Posterior vena cava (tissue), 2 donors: Measurements from ENCODE around the gene HLA-B. TPM values are rescaled to one million over a fixed set of nuclear protein-coding genes. Genes with fewer than 3 reads are reported as not detected.

Experiments used
- DNase-seq: peaks from one replicate; pipeline ENCODE4 v3.0.0-alpha.2; 2020; ENCODE audit warnings: low spot score
- intact Hi-C, 2 donors: fragments of 100-400 bp; cut with DNase I; formaldehyde crosslinking; loops; one replicate each; pipeline versions ENCODE4 v1.14.1 to v1.14.2; 2022 to 2023
- microRNA-seq, 2 donors: library from miRNA; unstranded; fragments of <30 nt; microRNA quantifications; one replicate each; pipeline ENCODE4 v1.2.0, GENCODE V29; 2020 to 2021; ENCODE audit warnings: borderline microRNAs expressed in 2 of 2
- total RNA-seq, 2 donors: library from RNA; stranded (reverse); fragmentation: NEBNext Ultra II Directional; extraction: Animal tissue kit (Norgen Biotek cat#: 25700); gene quantifications; one replicate each; pipeline ENCODE4 v1.2.1, GENCODE V29; 2021
- donor health status: DM: yes; HTN: yes; CAD: no.
- donor health status: DM: yes; HTN: yes; CAD: no.

Gene HLA-B
- total RNA-seq, 2 donors from 2014 or later, result 525 to 620 TPM

DNA sequence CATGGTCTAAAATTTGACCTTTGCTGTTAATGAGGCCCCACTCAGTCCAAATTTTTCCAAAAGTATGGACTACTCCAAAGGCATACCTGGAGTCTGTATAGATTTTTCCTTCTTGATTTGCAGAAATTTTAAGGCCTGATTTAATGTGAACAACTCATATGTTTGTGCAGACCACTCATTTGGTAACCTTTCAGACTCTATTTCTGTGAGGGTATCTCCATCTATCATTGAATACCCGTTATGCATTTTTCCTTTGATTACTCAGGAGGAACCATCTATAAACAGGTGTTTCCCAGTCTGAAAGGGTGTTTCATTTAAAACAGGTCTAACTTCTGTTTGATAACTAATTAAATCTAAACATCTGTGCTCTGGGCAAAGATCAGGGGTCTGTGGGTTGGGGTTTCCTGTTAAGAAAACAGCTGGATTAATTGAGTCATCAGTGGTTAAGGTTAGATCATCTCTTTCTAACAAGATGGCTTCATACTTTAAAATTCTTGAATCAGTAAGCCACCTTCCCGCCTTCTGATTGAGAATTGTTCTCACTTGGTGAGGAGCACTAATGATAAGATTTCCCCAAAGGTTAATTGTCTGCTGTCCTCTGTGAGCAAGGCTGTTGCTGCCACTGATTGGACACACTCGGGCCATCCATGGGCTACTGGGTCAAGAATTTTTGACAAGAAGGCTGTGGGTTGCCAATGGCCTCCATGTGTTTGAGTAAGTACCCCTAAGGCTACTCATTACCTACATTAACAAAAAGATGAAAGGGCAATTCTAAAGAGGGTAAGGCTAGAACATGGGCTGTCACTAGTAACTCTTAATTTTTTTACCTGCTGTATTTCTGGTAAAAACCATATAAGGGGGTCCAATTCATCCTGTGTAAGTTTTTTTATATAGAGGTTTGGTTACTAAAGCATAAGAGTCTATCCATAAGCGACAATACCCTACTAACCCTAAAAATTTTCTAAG, 24.1 kb downstream of the HLA-B start:
- no peak for DNase-seq
- intact Hi-C loops, result no loop called here

DNA sequence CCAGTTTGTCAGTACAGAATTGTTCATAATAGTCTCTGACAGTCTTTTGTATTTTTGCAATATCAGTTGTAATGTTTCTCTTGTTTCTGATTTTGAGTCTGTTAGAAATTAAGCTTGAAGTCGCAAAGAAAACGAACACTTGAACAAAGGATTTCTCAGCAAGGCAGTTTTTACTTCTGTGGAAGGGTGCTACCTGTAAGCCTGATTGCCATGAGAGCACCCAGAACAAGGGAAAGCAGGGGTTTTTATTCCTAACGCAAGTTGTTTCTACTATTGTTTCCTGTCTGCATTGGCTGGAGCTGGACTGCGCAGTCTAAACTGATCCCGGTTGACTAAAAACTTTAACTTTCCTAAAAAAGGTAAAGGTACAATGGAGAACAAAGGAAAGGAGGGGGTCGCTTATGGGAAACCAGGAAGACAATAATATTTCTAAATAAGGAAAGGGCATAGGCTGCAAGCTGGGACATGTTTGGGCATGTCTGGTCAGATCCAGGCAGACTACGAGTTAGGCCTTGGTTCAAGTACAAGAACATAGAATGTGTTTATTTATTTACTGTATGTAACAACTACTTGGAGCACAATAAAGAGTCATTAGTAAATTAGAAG, 28.5 kb downstream of the HLA-B start:
- intact Hi-C loops, result no loop called here
- DNase-seq, result no peak

- intact Hi-C loops, result no loop called here
- DNase-seq, result no peak
Measured at GRCh38 chr6:31321820-31322219, 35.2 kb downstream of the HLA-B start.

DNA sequence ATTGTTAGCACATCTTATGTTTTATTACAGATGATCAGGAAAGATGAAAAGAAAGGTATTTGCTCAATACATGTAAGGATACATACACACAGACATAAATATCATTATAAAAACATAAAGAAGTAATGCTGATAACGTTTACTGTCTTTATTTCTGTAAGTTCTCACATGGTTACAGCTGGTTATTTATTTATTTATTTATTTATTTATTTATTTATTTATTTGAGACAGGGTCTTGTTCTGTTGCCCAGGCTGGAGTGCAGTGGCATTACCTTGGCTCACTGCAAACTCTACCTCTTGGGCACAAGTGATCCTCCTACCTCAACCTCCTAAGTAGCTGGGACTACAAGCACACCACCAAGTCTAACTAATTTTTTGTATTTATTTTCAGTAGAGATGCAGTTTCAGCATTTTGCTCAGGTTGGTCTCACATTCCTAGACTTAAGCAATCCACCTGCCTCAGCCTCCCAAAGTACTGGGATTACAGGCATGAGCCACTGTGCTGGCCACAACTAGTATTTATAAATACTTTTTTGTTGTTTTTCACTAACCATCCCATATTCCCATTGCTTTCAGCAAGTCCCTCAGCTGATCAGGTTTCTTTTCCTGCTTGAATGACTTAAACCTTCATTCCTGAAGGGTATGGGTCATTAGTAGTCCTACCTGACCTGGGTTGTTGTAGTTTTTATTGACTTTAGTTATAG, 35.8 kb downstream of the HLA-B start:
- intact Hi-C loops, result no loop called here
- DNase-seq, result no peak

- intact Hi-C loops, result no loop called here
- no peak for DNase-seq
Measured at GRCh38 chr6:31317036-31317435, 39.9 kb downstream of the HLA-B start.

DNA sequence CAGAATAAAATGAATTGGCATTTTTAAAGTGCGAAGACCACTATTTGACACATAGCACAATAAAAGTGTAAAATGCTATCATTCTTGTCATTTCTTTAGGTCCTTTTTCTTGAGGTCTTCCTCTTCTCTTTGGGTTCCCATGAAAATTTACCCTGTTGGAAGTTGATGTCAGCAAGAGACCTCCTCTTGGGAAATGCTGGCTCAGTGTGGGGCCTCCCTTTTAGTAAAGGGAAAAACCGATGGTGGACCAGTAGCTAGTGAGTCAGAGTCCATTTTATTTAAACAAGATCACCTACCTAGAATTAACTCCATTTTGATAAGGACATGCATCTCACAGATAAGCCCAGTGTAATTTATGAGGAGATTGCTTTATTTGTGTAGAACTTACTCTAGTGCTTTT, 47.3 kb downstream of the HLA-B start:
- no peak for DNase-seq
- intact Hi-C loops, result loop anchor here in 1 of 2 donors (10.0 kb wide), 1 partner anchor 85 kb away; no protein-coding TSS in a partner anchor

DNA sequence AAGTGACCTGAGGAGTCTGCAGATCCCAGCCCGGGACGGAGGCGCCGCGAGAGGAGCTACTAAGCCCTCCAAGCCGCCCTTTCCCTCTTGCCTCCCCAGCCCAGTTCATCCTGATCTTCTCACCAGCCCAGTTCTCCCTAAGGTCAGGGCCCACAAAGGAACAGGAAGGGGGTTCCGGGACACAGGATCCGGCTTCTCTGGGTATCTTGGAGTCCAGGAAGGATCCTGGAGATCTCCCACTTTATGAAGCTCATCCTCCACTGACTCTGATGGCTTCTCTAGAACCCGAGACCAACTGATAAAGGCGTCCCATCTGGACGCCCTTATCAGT, 48.2 kb downstream of the HLA-B start:
- intact Hi-C loops, result loop anchor here in 1 of 2 donors (10.0 kb wide), 1 partner anchor 84 kb away; no protein-coding TSS in a partner anchor
- no peak for DNase-seq

GRCh38 chr6:31308050-31308844, 48.7 kb downstream of the HLA-B start:
- peak; percentile 81 for DNase-seq
- intact Hi-C loops, result loop anchor here in 1 of 2 donors (10.0 kb wide), 1 partner anchor 83 kb away; no protein-coding TSS in a partner anchor

GRCh38 chr6:31307669-31308049, 49.3 kb downstream of the HLA-B start:
- intact Hi-C loops, result loop anchor here in 1 of 2 donors (10.0 kb wide), 1 partner anchor 83 kb away; no protein-coding TSS in a partner anchor
- DNase-seq, result no peak

- no peak for DNase-seq
- intact Hi-C loops, result loop anchor here in 1 of 2 donors (10.0 kb wide), 1 partner anchor 81 kb away; no protein-coding TSS in a partner anchor
Measured at GRCh38 chr6:31305703-31306219, 51.2 kb downstream of the HLA-B start.

DNA sequence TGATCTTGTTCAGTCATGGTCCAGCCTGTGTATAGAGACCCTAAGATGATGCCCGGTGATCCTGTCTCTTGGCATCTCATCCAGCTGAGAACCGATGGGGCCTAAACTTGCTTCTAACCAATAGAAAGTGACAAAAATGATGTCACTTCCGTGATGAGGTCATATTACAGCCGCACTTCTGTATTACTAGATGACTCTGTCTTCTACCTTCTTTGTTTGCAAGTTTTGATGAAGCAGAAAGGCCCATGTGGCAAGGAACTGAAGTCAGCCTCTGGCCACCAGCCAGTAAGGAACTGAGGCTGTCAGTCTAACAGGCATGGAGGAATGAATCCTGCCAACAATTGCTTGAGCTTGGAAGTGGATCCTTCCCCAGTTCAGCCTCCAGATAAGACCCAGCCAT, 52.3 kb downstream of the HLA-B start:
- DNase-seq, result no peak
- intact Hi-C loops, result loop anchor here in 1 of 2 donors (10.0 kb wide), 1 partner anchor 80 kb away; no protein-coding TSS in a partner anchor

Small RNAs within 50 kb of the gene (microRNA-seq; reads per million reads assigned to microRNA genes)
- 0 to 0.32 reads per million in 2 donors for gene MIR6891

Other genes with a start within 250 kb of the HLA-B start
- not detected for gene C6orf15, start 244.6 kb downstream of the HLA-B start, total RNA-seq
- gene PSORS1C1, start 242.4 kb downstream of the HLA-B start, total RNA-seq, result 1 to 10 TPM; 1.9 to 2.1 TPM
- not detected for gene CDSN, start 236.7 kb downstream of the HLA-B start, total RNA-seq
- gene PSORS1C2, start 218.1 kb downstream of the HLA-B start, total RNA-seq, result not detected
- gene CCHCR1, start 199.4 kb downstream of the HLA-B start, total RNA-seq, result 10 to 100 TPM in 1 of 2 donors, 1 to 10 TPM in 1; 9.6 to 13.4 TPM
- 1 to 10 TPM; 3.0 to 4.8 TPM for gene TCF19, start 198.6 kb downstream of the HLA-B start, total RNA-seq
- gene POU5F1, start 186.5 kb downstream of the HLA-B start, total RNA-seq, result not detected
- 100 to 1,000 TPM; 410 to 411 TPM for gene HLA-C, start 85.1 kb downstream of the HLA-B start, total RNA-seq
- gene MICA, start 46.4 kb upstream of the HLA-B start, total RNA-seq, result 10 to 100 TPM; 16.5 to 20.5 TPM
- 1 to 10 TPM; 2.9 to 4.1 TPM for gene MICB, start 141.0 kb upstream of the HLA-B start, total RNA-seq
- gene MCCD1, start 171.8 kb upstream of the HLA-B start, total RNA-seq, result not detected
- 100 to 1,000 TPM; 165 to 180 TPM for gene DDX39B, start 184.8 kb upstream of the HLA-B start, total RNA-seq
- 1 to 10 TPM in 1 of 2 donors, under 1 TPM in 1; 0.43 to 1.2 TPM for gene ATP6V1G2, start 189.4 kb upstream of the HLA-B start, total RNA-seq
- 10 to 100 TPM; 12.0 to 13.2 TPM for gene NFKBIL1, start 190.4 kb upstream of the HLA-B start, total RNA-seq
- gene LTA, start 215.1 kb upstream of the HLA-B start, total RNA-seq, result not detected
- under 1 TPM; 0.81 to 0.93 TPM for gene TNF, start 218.4 kb upstream of the HLA-B start, total RNA-seq
- 1 to 10 TPM in 1 of 2 donors, under 1 TPM in 1; 0.90 to 1.6 TPM for gene LTB, start 225.2 kb upstream of the HLA-B start, total RNA-seq
- gene LST1, start 229.1 kb upstream of the HLA-B start, total RNA-seq, result 10 to 100 TPM in 1 of 2 donors, 1 to 10 TPM in 1; 9.2 to 24.8 TPM
- not detected for gene NCR3, start 235.8 kb upstream of the HLA-B start, total RNA-seq